ENCODE measurements around the gene COPZ1. TPM values are rescaled to one million over a fixed set of nuclear protein-coding genes. Genes with fewer than 3 reads are reported as not detected.
A peak's percentile ranks its signal among the peaks of the same experiment; 100 is the strongest.

Gene COPZ1
- polyA plus RNA-seq, 3 donors: 78.9 to 190 (median 176) TPM

- Histone ChIP-seq H3K27ac (ENCODE audit: low read depth in 1 of 2, low read length in 2 of 2) (peak overlapping the region in 1 of 2 donors; percentile 45), H3K4me2 (replicated peaks; ENCODE audit: extremely low read depth, low read length, poor library complexity, severe bottlenecking) (no peak overlapping the region), H3K79me2 (ENCODE audit: insufficient read depth, low read length) (peaks cover 17% of the 10 kb centered on the region), H3K4me1 (ENCODE audit: control insufficient read depth in 1 of 2, insufficient read depth in 2 of 2, low read length in 2 of 2) (peaks cover 36 to 65% of the 10 kb centered on the region in 2 donors), H3K36me3 (replicated peaks in 1 of 2; ENCODE audit: control insufficient read depth in 1 of 2, insufficient read depth in 2 of 2, low read length in 2 of 2) (peaks cover 67 to 81% of the 10 kb centered on the region in 2 donors), H3K4me3 (replicated peaks in 1 of 3; ENCODE audit: low read depth in 2 of 3, low read length in 3 of 3) (no peak overlapping the region), H3K9me3 (replicated peaks in 1 of 2; ENCODE audit: control insufficient read depth in 1 of 2, insufficient read depth in 1 of 2, low read length in 2 of 2) (no peaks in the 10 kb centered on the region), H3K9ac (ENCODE audit: insufficient read depth, low read length, poor library complexity, severe bottlenecking) (no peak overlapping the region), H3K27me3 (ENCODE audit: control insufficient read depth in 2 of 2, insufficient read depth in 2 of 2, low read length in 2 of 2) (no peaks in the 10 kb centered on the region), H4K20me1 (ENCODE audit: insufficient read depth, low read length) (peaks cover 86% of the 10 kb centered on the region), H2AFZ (ENCODE audit: insufficient read depth, low read depth, low read length, poor library complexity, severe bottlenecking) (no peak overlapping the region)
- WGBS (ENCODE audit: insufficient coverage): 17% methylated on average over 1 of the region's 8 CpGs
- TF ChIP-seq CTCF (IDR thresholded peaks at IDR 0.05): no peak
- peak overlapping the region in 6 of 7 donors; percentile 41 to 86 (median 68) for H3K27ac Mint-ChIP-seq
- H3K4me3 Mint-ChIP-seq: peak overlapping the region; percentile 41 to 46
- peaks cover 0 to 2% (median 0%) of the 10 kb centered on the region in 7 donors for H3K9me3 Mint-ChIP-seq
- peaks cover 76% of the 10 kb centered on the region for H3K4me1 Mint-ChIP-seq
- H3K27me3 Mint-ChIP-seq (ENCODE audit: low read depth in 3 of 3): peaks cover 0 to 2% (median 0%) of the 10 kb centered on the region in 3 donors
- H3K36me3 Mint-ChIP-seq: peaks cover 69 to 79% of the 10 kb centered on the region in 2 donors
- intact Hi-C loops (cut with micrococcal nuclease): loop anchor here in 1 of 2 donors (5.0 kb wide), 1 partner anchor 35 kb away; no protein-coding TSS in a partner anchor
- peak in 1 of 3 donors; percentile 50 for DNase-seq
Observed at GRCh38 chr12:54372113-54372806, 47.3 kb downstream of the COPZ1 start.

- peak in 1 of 3 donors; percentile 35 for DNase-seq
- Histone ChIP-seq H3K27ac (ENCODE audit: low read depth in 1 of 2, low read length in 2 of 2) (peak overlapping the region in 1 of 2 donors; percentile 9), H3K36me3 (replicated peaks in 1 of 2; ENCODE audit: control insufficient read depth in 1 of 2, insufficient read depth in 2 of 2, low read length in 2 of 2) (peaks cover 82 to 97% of the 10 kb centered on the region in 2 donors), H4K20me1 (ENCODE audit: insufficient read depth, low read length) (peaks cover 100% of the 10 kb centered on the region), H3K9me3 (replicated peaks in 1 of 2; ENCODE audit: control insufficient read depth in 1 of 2, insufficient read depth in 1 of 2, low read length in 2 of 2) (no peaks in the 10 kb centered on the region), H2AFZ (ENCODE audit: insufficient read depth, low read depth, low read length, poor library complexity, severe bottlenecking) (no peak overlapping the region), H3K4me3 (replicated peaks in 1 of 3; ENCODE audit: low read depth in 2 of 3, low read length in 3 of 3) (no peak overlapping the region), H3K4me1 (ENCODE audit: control insufficient read depth in 1 of 2, insufficient read depth in 2 of 2, low read length in 2 of 2) (peaks cover 22 to 55% of the 10 kb centered on the region in 2 donors), H3K4me2 (replicated peaks; ENCODE audit: extremely low read depth, low read length, poor library complexity, severe bottlenecking) (no peak overlapping the region), H3K27me3 (ENCODE audit: control insufficient read depth in 2 of 2, insufficient read depth in 2 of 2, low read length in 2 of 2) (no peaks in the 10 kb centered on the region), H3K79me2 (ENCODE audit: insufficient read depth, low read length) (peaks cover 33% of the 10 kb centered on the region), H3K9ac (ENCODE audit: insufficient read depth, low read length, poor library complexity, severe bottlenecking) (peak overlapping the region; percentile 15)
- WGBS (ENCODE audit: insufficient coverage): 100% methylated on average over 10 of the region's 10 CpGs
- peaks cover 84 to 94% of the 10 kb centered on the region in 2 donors for H3K36me3 Mint-ChIP-seq
- H3K27me3 Mint-ChIP-seq (ENCODE audit: low read depth in 3 of 3): peaks cover 0 to 2% (median 0%) of the 10 kb centered on the region in 3 donors
- H3K4me3 Mint-ChIP-seq: no peak overlapping the region
- TF ChIP-seq CTCF (IDR thresholded peaks at IDR 0.05): no peak
- H3K27ac Mint-ChIP-seq: peak overlapping the region in 6 of 7 donors; percentile 44 to 87 (median 63)
- intact Hi-C loops (cut with micrococcal nuclease): loop anchor here in 1 of 2 donors (5.0 kb wide), 1 partner anchor 37 kb away; no protein-coding TSS in a partner anchor
- peaks cover 71% of the 10 kb centered on the region for H3K4me1 Mint-ChIP-seq
- peaks cover 0 to 2% (median 0%) of the 10 kb centered on the region in 7 donors for H3K9me3 Mint-ChIP-seq
Observed at GRCh38 chr12:54373649-54374561, 49.0 kb downstream of the COPZ1 start.
